SJSA1 (cell line): ENCODE data around the gene PRR12. TPM values are rescaled to one million over a fixed set of nuclear protein-coding genes. Genes with fewer than 3 reads are reported as not detected.
"Not testable (repeated sequence)": the region's sequence is repeated elsewhere in the genome, so short reads cannot be mapped to it uniquely, and the experiment has no call there.

Experiments
- DNase-seq, 2 experiments: peaks; one replicate each; pipeline ENCODE4 v3.0.0-alpha.2; 2015 to 2020; ENCODE audit warnings: low spot score in 2 of 2, low read depth in 1 of 2
- H3K27ac ChIP-seq: fragments of 250-450 bp; sonication (Bioruptor Pico); 2 replicates; pipeline ENCODE4 v1.5.1; 2020; ENCODE audit warnings: mild to moderate bottlenecking, moderate library complexity
- H3K27me3 ChIP-seq: fragments of 250-450 bp; sonication (Bioruptor Pico); replicated peaks from 2 replicates; pipeline ENCODE4 v1.5.1; 2020; ENCODE audit warnings: mild to moderate bottlenecking, moderate library complexity
- H3K36me3 ChIP-seq: fragments of 250-450 bp; sonication (Bioruptor Pico); 2 replicates; pipeline ENCODE4 v1.5.1; 2020; ENCODE audit warnings: mild to moderate bottlenecking
- H3K4me1 ChIP-seq: fragments of 250-450 bp; sonication (Bioruptor Pico); replicated peaks from 2 replicates; pipeline ENCODE4 v1.6.1; 2021; ENCODE audit warnings: mild to moderate bottlenecking
- H3K4me3 ChIP-seq: fragments of 250-450 bp; sonication (Bioruptor Pico); 2 replicates; pipeline ENCODE4 v1.5.1; 2020; ENCODE audit warnings: mild to moderate bottlenecking
- H3K9me3 ChIP-seq: fragments of 250-450 bp; sonication (Bioruptor Pico); replicated peaks from 2 replicates; pipeline ENCODE4 v1.5.1; 2020; ENCODE audit warnings: mild to moderate bottlenecking
- total RNA-seq: library from RNA; depleted of rRNA; stranded (reverse); fragments of >200 nt; shearing (Covaris generic); gene quantifications from 2 replicates; pipeline ENCODE4 v1.2.3, GENCODE V29; 2014

Gene PRR12
- total RNA-seq, 1 experiment from 2014 or later, result 2.6 TPM

DNA sequence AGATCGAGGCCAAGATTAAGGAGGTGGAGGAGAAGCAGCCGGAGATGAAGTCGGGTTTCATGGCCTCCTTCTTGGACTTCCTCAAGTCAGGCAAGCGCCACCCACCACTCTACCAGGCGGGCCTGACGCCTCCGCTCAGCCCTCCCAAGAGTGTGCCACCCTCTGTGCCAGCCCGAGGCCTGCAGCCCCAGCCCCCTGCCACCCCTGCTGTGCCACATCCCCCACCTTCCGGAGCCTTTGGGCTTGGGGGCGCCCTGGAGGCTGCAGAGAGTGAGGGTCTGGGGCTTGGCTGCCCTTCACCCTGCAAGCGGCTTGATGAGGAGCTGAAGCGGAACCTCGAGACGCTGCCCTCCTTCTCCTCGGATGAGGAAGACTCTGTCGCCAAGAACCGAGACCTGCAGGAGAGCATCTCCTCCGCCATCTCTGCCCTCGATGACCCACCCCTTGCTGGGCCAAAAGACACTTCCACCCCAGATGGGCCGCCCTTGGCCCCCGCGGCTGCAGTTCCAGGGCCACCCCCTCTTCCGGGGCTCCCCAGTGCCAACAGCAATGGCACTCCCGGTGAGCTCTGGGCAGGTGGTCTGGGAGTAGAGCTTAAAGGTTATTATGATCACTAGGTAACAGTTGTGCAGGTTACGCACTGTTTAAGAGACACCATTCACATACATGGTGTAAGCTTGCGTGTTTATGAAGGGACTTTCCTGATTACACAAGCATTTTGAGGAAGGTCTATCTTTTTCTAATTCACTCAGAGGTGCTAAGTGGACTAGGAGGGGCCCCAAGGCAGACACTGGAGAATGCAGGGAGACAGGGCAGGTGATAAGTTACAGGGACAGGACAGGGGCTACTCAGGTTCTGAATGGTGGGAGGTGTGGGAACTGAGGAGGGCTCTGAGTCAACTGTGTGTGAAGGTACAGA, 8.7 kb downstream of the PRR12 start:
- no peak for DNase-seq
- no peaks in the 10 kb centered on the region for H3K27me3 ChIP-seq
- H3K4me3 ChIP-seq, result no peak overlapping the region
- H3K36me3 ChIP-seq, result peaks cover 87% of the 10 kb centered on the region
- no peaks in the 10 kb centered on the region for H3K9me3 ChIP-seq
- H3K27ac ChIP-seq, result no peak overlapping the region
- H3K4me1 ChIP-seq, result no peaks in the 10 kb centered on the region

DNA sequence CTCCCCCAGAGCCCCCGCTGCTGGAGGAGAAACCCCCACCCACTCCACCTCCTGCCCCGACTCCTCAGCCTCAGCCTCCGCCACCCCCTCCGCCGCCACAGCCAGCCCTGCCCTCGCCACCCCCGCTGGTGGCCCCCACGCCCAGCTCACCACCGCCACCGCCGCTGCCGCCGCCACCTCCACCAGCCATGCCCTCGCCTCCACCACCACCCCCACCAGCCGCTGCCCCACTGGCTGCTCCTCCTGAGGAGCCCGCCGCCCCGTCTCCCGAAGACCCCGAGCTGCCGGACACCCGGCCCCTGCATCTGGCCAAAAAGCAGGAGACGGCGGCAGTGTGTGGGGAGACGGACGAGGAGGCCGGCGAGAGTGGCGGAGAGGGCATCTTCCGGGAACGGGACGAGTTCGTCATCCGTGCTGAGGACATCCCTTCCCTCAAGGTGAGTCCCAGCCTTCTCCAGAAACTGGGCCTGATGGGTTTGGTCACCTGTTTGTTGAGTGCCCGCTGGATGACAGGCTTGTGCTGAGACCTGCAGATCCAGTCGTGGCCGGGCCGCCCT, 10.6 kb downstream of the PRR12 start:
- Histone ChIP-seq H3K4me1 (no peaks in the 10 kb centered on the region), H3K4me3 (no peak overlapping the region), H3K36me3 (peaks cover 86% of the 10 kb centered on the region), H3K27me3 (no peaks in the 10 kb centered on the region), H3K27ac (no peak overlapping the region), H3K9me3 (no peaks in the 10 kb centered on the region)
- no peak for DNase-seq

DNA sequence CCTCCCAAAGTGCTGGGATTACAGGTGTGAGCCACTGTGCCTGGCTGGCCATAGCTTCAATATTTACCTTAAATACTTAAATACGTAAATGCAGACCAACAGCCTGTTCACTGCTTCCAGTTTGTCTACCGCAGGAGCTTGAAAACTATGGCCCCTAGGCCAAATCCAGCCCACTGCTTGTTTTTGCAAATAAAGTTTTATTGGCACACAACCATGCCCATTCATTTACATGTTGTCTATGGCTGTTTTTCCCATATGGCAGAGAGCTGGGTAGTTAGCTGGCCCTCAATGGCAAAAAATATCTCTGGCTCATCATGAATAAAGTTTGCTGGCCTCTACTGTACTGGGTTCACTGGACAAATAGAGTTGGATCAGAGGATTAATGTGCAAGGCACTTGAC, 11.8 kb downstream of the PRR12 start:
- Histone ChIP-seq H3K27ac (no peak overlapping the region), H3K4me3 (no peak overlapping the region), H3K9me3 (no peaks in the 10 kb centered on the region), H3K36me3 (peaks cover 87% of the 10 kb centered on the region), H3K4me1 (no peaks in the 10 kb centered on the region), H3K27me3 (no peaks in the 10 kb centered on the region)
- DNase-seq, result no peak

DNA sequence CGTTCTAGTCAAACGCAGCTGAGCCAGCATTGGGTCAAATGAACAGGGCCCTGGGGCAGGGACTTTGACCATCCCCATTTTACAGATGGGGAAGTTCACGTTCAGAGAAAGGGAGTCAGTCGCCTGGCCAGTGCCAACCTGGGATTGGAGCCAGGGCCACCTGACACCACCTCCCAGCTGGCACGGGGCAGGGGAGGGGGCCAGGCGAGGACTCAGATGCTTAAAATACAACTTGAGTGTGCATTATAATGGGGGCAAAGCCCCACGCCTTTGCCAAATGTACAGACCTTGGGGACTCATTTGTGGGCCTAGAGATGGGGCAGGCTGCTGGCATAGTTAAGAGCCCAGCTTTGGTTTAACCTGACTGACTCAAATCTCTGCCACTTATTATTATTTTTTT, 14.6 kb downstream of the PRR12 start:
- Histone ChIP-seq H3K4me1 (no peaks in the 10 kb centered on the region), H3K27ac (no peak overlapping the region), H3K9me3 (no peaks in the 10 kb centered on the region), H3K4me3 (no peak overlapping the region), H3K36me3 (peaks cover 85% of the 10 kb centered on the region), H3K27me3 (no peaks in the 10 kb centered on the region)
- DNase-seq, result no peak

DNA sequence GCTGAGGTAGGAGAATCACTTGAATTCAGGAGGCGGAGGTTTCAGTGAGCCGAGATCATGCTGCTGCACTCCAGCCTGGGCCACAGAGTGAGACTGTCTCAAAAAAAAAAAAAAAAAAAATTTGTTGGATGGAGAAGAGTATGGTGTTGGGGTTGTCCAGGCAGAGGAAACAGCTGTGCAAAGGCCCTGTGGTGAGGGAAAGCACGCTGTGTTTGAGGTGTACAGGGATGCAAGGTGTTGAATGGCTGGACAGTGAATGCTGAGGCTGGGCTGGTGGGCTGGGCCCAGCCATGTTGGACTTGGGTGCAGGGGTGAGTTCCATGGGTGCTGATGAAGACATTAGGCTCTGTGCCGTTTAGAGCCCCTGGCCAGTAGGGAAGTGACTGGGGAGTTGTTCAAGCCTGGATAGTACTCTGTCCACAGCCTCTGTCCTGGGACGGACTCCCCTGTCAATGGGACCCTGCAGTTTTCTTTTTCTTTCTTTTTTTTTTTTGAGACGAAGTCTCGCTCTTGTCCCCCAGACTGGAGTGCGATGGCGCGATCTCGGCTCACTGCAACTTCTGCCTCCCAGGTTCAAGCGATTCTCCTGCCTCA, 18.6 kb downstream of the PRR12 start:
- peaks cover 22% of the 10 kb centered on the region for H3K4me1 ChIP-seq
- peaks cover 77% of the 10 kb centered on the region for H3K36me3 ChIP-seq
- DNase-seq, result no peak
- no peak overlapping the region for H3K27ac ChIP-seq
- H3K4me3 ChIP-seq, result no peak overlapping the region
- no peaks in the 10 kb centered on the region for H3K9me3 ChIP-seq
- no peaks in the 10 kb centered on the region for H3K27me3 ChIP-seq

DNA sequence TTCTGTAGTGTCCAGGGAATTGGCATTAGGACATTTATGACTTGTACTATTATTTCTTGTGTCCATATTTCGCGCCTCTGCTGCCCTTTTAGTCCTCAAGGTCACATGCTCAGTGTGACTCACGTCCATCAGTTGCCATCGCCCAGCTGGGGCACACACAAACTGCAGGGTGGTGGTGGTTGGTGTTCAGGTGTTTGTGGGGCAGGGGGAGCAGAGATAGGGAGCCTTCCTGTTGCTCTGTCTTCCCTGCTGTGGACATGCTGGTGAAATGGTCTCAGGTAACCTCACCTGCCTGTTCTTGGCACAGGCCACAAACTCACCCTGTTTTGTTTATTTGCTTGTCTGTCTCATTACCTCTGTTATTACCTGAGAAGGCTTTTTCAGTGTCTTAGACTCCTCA, 22.4 kb downstream of the PRR12 start:
- peak in 1 of 2 experiments; percentile 31 for DNase-seq
- peaks cover 28% of the 10 kb centered on the region for H3K4me1 ChIP-seq
- H3K27ac ChIP-seq, result peak overlapping the region; percentile 97
- H3K4me3 ChIP-seq, result peak overlapping the region; percentile 7; the same call in 1 of the 2 replicates
- no peaks in the 10 kb centered on the region for H3K27me3 ChIP-seq
- H3K9me3 ChIP-seq, result no peaks in the 10 kb centered on the region; the same call in 1 of the 2 replicates
- H3K36me3 ChIP-seq, result peaks cover 79% of the 10 kb centered on the region

GRCh38 chr19:49614096-49614833, 23.3 kb downstream of the PRR12 start:
- peaks cover 77% of the 10 kb centered on the region for H3K36me3 ChIP-seq
- peak overlapping the region; percentile 7; the same call in 1 of the 2 replicates for H3K4me3 ChIP-seq
- H3K4me1 ChIP-seq, result peaks cover 28% of the 10 kb centered on the region
- peak overlapping the region; percentile 97 for H3K27ac ChIP-seq
- no peaks in the 10 kb centered on the region for H3K27me3 ChIP-seq
- DNase-seq, result peak; percentile 91 to 93
- no peaks in the 10 kb centered on the region; the same call in 1 of the 2 replicates for H3K9me3 ChIP-seq

- DNase-seq, result no peak
- H3K27me3 ChIP-seq, result no peaks in the 10 kb centered on the region
- no peaks in the 10 kb centered on the region; the same call in 1 of the 2 replicates for H3K9me3 ChIP-seq
- no peak overlapping the region for H3K4me3 ChIP-seq
- no peak overlapping the region for H3K27ac ChIP-seq
- peaks cover 74% of the 10 kb centered on the region for H3K36me3 ChIP-seq
- H3K4me1 ChIP-seq, result peaks cover 28% of the 10 kb centered on the region
Observed at GRCh38 chr19:49615861-49616260, 24.9 kb downstream of the PRR12 start.

GRCh38 chr19:49616532-49616931, 25.6 kb downstream of the PRR12 start:
- Histone ChIP-seq H3K4me1 (peaks cover 28% of the 10 kb centered on the region), H3K9me3 (no peaks in the 10 kb centered on the region; the same call in 1 of the 2 replicates), H3K36me3 (peaks cover 70% of the 10 kb centered on the region), H3K4me3 (no peak overlapping the region), H3K27ac (no peak overlapping the region), H3K27me3 (no peaks in the 10 kb centered on the region)
- DNase-seq, result no peak

DNA sequence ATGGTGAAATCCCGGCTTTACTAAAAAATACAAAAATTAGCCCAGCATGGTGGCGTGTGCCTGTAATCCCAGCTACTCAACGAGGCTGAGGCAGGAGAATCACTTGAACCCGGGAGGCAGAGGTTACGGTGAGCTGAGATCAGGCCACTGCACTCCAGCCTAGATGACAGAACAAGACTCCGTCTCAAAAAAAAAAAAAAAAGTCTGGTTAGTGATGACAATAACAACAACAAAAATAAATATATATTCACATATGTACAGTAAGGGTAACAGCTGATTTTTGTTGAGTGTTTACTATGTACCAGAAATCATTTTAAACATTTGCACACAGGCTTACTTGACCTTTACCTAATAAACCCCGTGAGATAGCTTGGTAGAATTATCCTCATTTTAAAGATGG, 26.0 kb downstream of the PRR12 start:
- no peaks in the 10 kb centered on the region; the same call in 1 of the 2 replicates for H3K9me3 ChIP-seq

DNA sequence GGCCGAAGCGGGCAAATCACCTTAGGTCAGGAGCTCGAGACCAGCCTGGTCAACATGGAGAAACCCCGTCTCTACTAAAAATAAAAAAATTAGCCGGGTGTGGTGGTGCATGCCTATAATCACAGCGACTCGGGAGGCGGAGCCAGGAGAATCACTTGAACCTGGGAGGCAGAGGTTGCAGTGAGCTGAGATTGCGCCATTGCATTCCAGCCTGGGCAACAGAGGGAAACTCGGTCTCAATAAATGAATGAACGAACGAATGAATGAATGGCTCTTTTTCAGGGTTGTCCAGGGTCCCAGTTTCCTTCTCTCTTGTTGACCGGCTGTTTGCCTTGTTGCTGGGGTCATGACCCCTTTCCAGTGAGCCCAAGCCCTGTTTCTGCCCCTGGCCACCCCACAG, 26.9 kb downstream of the PRR12 start:
- not testable (repeated sequence) for H3K4me3 ChIP-seq, H3K27me3 ChIP-seq, H3K9me3 ChIP-seq, DNase-seq, H3K27ac ChIP-seq
- peaks cover 23% of the 10 kb centered on the region for H3K4me1 ChIP-seq
- peaks cover 69% of the 10 kb centered on the region for H3K36me3 ChIP-seq

More for the DNA sequence above, 26.0 kb downstream of the PRR12 start:
- DNase-seq, result no peak
- Histone ChIP-seq H3K4me1 (peaks cover 28% of the 10 kb centered on the region), H3K27me3 (no peaks in the 10 kb centered on the region), H3K4me3 (no peak overlapping the region), H3K27ac (no peak overlapping the region), H3K36me3 (peaks cover 74% of the 10 kb centered on the region)

- no peaks in the 10 kb centered on the region for H3K4me1 ChIP-seq
- peaks cover 24% of the 10 kb centered on the region for H3K36me3 ChIP-seq
- no peaks in the 10 kb centered on the region for H3K27me3 ChIP-seq
- H3K9me3 ChIP-seq, result no peaks in the 10 kb centered on the region
- H3K27ac ChIP-seq, result no peak overlapping the region
- DNase-seq, result no peak
- H3K4me3 ChIP-seq, result no peak overlapping the region
Observed at GRCh38 chr19:49624967-49625910, 34.3 kb downstream of the PRR12 start.
